ENCODE results near the gene FAM114A2. TPM values are rescaled to one million over a fixed set of nuclear protein-coding genes. Genes with fewer than 3 reads are reported as not detected.

FAM114A2 gene
- total RNA-seq, 1 experiment from 2014 or later: 19.8 TPM

GRCh38 chr5:154002093-154002492 lies 36.6 kb downstream of the FAM114A2 start (continued):
- TF ChIP-seq ZBTB33 (IDR thresholded peaks at IDR 0.05; ENCODE audit: extremely low read depth, insufficient replicate concordance, low read length) (no peak), POLR2A (IDR thresholded peaks at IDR 0.05; ENCODE audit: borderline replicate concordance, extremely low read depth, insufficient read depth, insufficient read length) (no peak), ELF1 (IDR thresholded peaks at IDR 0.05; ENCODE audit: borderline replicate concordance, low read depth) (no peak), CBX3 (IDR thresholded peaks at IDR 0.05; ENCODE audit: low read depth) (no peak), SIN3A (IDR thresholded peaks at IDR 0.05; ENCODE audit: low read depth) (no peak)

- no peak overlapping the region for H3K9ac ChIP-seq (ENCODE audit: low read length)
- H3K4me3 ChIP-seq (replicated peaks in 1 of 2; ENCODE audit: low read depth in 1 of 2, low read length in 2 of 2): no peak overlapping the region
- no peaks in the 10 kb centered on the region for H4K20me1 ChIP-seq (ENCODE audit: insufficient read depth)
- no peak for TF ChIP-seq EGR1 (IDR thresholded peaks at IDR 0.05; ENCODE audit: low read depth)
- TF ChIP-seq POLR2A (IDR thresholded peaks at IDR 0.05; ENCODE audit: borderline replicate concordance, extremely low read depth, insufficient read depth, insufficient read length): no peak
- no peak for TF ChIP-seq ZBTB33 (IDR thresholded peaks at IDR 0.05; ENCODE audit: extremely low read depth, insufficient replicate concordance, low read length)
- no peak for TF ChIP-seq REST (IDR thresholded peaks at IDR 0.05; ENCODE audit: low read depth)
- TF ChIP-seq TCF7L2 (IDR thresholded peaks at IDR 0.05; ENCODE audit: borderline replicate concordance, extremely low read depth, insufficient read depth, insufficient read length): no peak
- no peak for TF ChIP-seq ZNF274 (IDR thresholded peaks at IDR 0.05; ENCODE audit: low read depth, low read length)
- TF ChIP-seq ZFX (IDR thresholded peaks at IDR 0.05): no peak
- TF ChIP-seq CEBPB (IDR thresholded peaks at IDR 0.05; ENCODE audit: low read depth): no peak
- TF ChIP-seq SP1 (IDR thresholded peaks at IDR 0.05; ENCODE audit: low read depth): no peak
- TF ChIP-seq ELF1 (IDR thresholded peaks at IDR 0.05; ENCODE audit: borderline replicate concordance, low read depth): no peak
- TF ChIP-seq EZH2phosphoT487 (IDR thresholded peaks at IDR 0.05; ENCODE audit: borderline replicate concordance): no peak
- TF ChIP-seq SIN3A (IDR thresholded peaks at IDR 0.05; ENCODE audit: low read depth): no peak
- no peak for TF ChIP-seq EZH2 (IDR thresholded peaks at IDR 0.05)
- no peak for TF ChIP-seq FOSL1 (IDR thresholded peaks at IDR 0.05; ENCODE audit: low read depth)
- no peak for TF ChIP-seq MAX (IDR thresholded peaks at IDR 0.05)
- TF ChIP-seq POLR2AphosphoS5 (IDR thresholded peaks at IDR 0.05; ENCODE audit: low read depth, low read length): no peak
- no peaks in the 10 kb centered on the region for H3K27me3 ChIP-seq (ENCODE audit: insufficient read depth, low read length)
- no peaks in the 10 kb centered on the region for H3K4me1 ChIP-seq (ENCODE audit: control insufficient read depth in 1 of 2, insufficient read depth in 2 of 2, low read length in 2 of 2)
- no peaks in the 10 kb centered on the region for H3K79me2 ChIP-seq (ENCODE audit: insufficient read depth, low read length)
- no peaks in the 10 kb centered on the region for H3K9me3 ChIP-seq (ENCODE audit: control insufficient read depth in 1 of 2, insufficient read depth in 1 of 2, low read depth in 1 of 2, low read length in 2 of 2)
- ChIA-PET CTCF (no interaction called here), RAD21 (ENCODE audit: low non-redundant PET in 1 of 2, low total read pairs in 2 of 2, uncharacterized antibody in 2 of 2, unreplicated experiment in 2 of 2) (no interaction called here), POLR2A (no interaction called here)
- no peak overlapping the region for H2AFZ ChIP-seq (ENCODE audit: low read depth, low read length, poor library complexity, severe bottlenecking)
- no peaks in the 10 kb centered on the region; a peak in 1 of 4 replicates for H3K36me3 ChIP-seq (ENCODE audit: control insufficient read depth in 1 of 2, insufficient read depth in 2 of 2, low read length in 2 of 2)
- no peak for ATAC-seq
- H3K27ac ChIP-seq (ENCODE audit: low read depth, low read length): no peak overlapping the region
- H3K4me2 ChIP-seq (ENCODE audit: low read length): no peak overlapping the region
- H3K9me2 ChIP-seq (ENCODE audit: insufficient read depth): no peaks in the 10 kb centered on the region
- no peak for DNase-seq (ENCODE audit: low read depth, low spot score)
- intact Hi-C loops (cut with micrococcal nuclease): no loop called here
- BruUV-seq (replicated peaks): no TSS peak
Measured at GRCh38 chr5:154000703-154001102, 38.0 kb downstream of the FAM114A2 start.
